GM19463 (cell line): ENCODE results near the gene TCF15.

Experiments used
- ATAC-seq: cut with Tn5 transposase; IDR thresholded peaks from one replicate; pipeline ENCODE4 v1.9.1; 2021; ENCODE audit warnings: mild to moderate bottlenecking, moderate library complexity; ENCODE audit not compliant: unreplicated experiment

The TCF15 gene

GRCh38 chr20:610130-611046, at the start of gene TCF15:
Gene TCF15 (minus strand): TSS chr20:610309. CDS start chr20:610237, 72 bp downstream.
- ATAC-seq, result no peak

GRCh38 chr20:658731-659291, 48.7 kb upstream of the TCF15 start:
- ATAC-seq, result no peak

- ATAC-seq, result no peak
Observed at GRCh38 chr20:658202-658601, 48.1 kb upstream of the TCF15 start.

- no peak for ATAC-seq
Observed at GRCh38 chr20:655726-656624, 45.9 kb upstream of the TCF15 start.

GRCh38 chr20:654417-654750, 44.3 kb upstream of the TCF15 start:
- ATAC-seq, result no peak

- no peak for ATAC-seq
Observed at GRCh38 chr20:653590-654416, 43.7 kb upstream of the TCF15 start.

- ATAC-seq, result peak; percentile 94
Observed at GRCh38 chr20:653110-653589, 43.0 kb upstream of the TCF15 start, which contains the start of gene SRXN1. Gene SRXN1 (minus strand): TSS chr20:653200. CDS start chr20:653185, 15 bp downstream.

- ATAC-seq, result no peak
Observed at GRCh38 chr20:652615-653109, 42.6 kb upstream of the TCF15 start.

GRCh38 chr20:651713-652614, 41.9 kb upstream of the TCF15 start:
- ATAC-seq, result no peak

GRCh38 chr20:650954-651353, 40.8 kb upstream of the TCF15 start:
- no peak for ATAC-seq

- ATAC-seq, result no peak
Observed at GRCh38 chr20:650281-650680, 40.2 kb upstream of the TCF15 start.

- no peak for ATAC-seq
Observed at GRCh38 chr20:647479-648019, 37.4 kb upstream of the TCF15 start.

- ATAC-seq, result no peak
Observed at GRCh38 chr20:646868-647233, 36.7 kb upstream of the TCF15 start.

- no peak for ATAC-seq
Observed at GRCh38 chr20:646107-646867, 36.2 kb upstream of the TCF15 start.

- no peak for ATAC-seq
Observed at GRCh38 chr20:645318-646106, 35.4 kb upstream of the TCF15 start.

- no peak for ATAC-seq
Observed at GRCh38 chr20:644692-645317, 34.7 kb upstream of the TCF15 start.
